ENCODE data around the gene EGFR.

The EGFR gene

GRCh38 chr7:55107946-55108345 is 89.1 kb downstream of the EGFR start:
- TF ChIP-seq, protein P1, sequence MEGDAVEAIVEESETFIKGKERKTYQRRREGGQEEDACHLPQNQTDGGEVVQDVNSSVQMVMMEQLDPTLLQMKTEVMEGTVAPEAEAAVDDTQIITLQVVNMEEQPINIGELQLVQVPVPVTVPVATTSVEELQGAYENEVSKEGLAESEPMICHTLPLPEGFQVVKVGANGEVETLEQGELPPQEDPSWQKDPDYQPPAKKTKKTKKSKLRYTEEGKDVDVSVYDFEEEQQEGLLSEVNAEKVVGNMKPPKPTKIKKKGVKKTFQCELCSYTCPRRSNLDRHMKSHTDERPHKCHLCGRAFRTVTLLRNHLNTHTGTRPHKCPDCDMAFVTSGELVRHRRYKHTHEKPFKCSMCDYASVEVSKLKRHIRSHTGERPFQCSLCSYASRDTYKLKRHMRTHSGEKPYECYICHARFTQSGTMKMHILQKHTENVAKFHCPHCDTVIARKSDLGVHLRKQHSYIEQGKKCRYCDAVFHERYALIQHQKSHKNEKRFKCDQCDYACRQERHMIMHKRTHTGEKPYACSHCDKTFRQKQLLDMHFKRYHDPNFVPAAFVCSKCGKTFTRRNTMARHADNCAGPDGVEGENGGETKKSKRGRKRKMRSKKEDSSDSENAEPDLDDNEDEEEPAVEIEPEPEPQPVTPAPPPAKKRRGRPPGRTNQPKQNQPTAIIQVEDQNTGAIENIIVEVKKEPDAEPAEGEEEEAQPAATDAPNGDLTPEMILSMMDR (conservative IDR thresholded peaks at IDR 0.05; ENCODE audit: low read depth, low read length), result no peak
- Histone ChIP-seq H3K9ac (no peak overlapping the region), H3K36me3 (ENCODE audit: insufficient read depth) (no peaks in the 10 kb centered on the region), H3K4me3 (IDR thresholded peaks at IDR 0.05; ENCODE audit: insufficient read depth, low read depth, low read length) (no peak overlapping the region), H3K27ac (no peak overlapping the region), H4K20me1 (ENCODE audit: insufficient read depth) (no peaks in the 10 kb centered on the region), H3K4me1 (ENCODE audit: low read depth, poor library complexity, severe bottlenecking) (peaks cover 76% of the 10 kb centered on the region), H2AFZ (ENCODE audit: low read depth) (no peak overlapping the region), H3K4me2 (no peak overlapping the region), H3K27me3 (ENCODE audit: insufficient read depth, low read depth) (no peaks in the 10 kb centered on the region), H3K79me2 (ENCODE audit: insufficient read depth, low read depth) (no peaks in the 10 kb centered on the region)

GRCh38 chr7:55108401-55108800 is 89.6 kb downstream of the EGFR start:
- Histone ChIP-seq H3K4me1 (ENCODE audit: low read depth, poor library complexity, severe bottlenecking) (peaks cover 80% of the 10 kb centered on the region), H3K9ac (no peak overlapping the region), H3K4me3 (IDR thresholded peaks at IDR 0.05; ENCODE audit: insufficient read depth, low read depth, low read length) (no peak overlapping the region), H3K27me3 (ENCODE audit: insufficient read depth, low read depth) (no peaks in the 10 kb centered on the region), H3K27ac (no peak overlapping the region), H3K79me2 (ENCODE audit: insufficient read depth, low read depth) (no peaks in the 10 kb centered on the region), H3K4me2 (no peak overlapping the region), H3K36me3 (ENCODE audit: insufficient read depth) (no peaks in the 10 kb centered on the region), H2AFZ (ENCODE audit: low read depth) (no peak overlapping the region), H4K20me1 (ENCODE audit: insufficient read depth) (no peaks in the 10 kb centered on the region)
- TF ChIP-seq, protein P1 (conservative IDR thresholded peaks at IDR 0.05; ENCODE audit: low read depth, low read length), result no peak

DNA sequence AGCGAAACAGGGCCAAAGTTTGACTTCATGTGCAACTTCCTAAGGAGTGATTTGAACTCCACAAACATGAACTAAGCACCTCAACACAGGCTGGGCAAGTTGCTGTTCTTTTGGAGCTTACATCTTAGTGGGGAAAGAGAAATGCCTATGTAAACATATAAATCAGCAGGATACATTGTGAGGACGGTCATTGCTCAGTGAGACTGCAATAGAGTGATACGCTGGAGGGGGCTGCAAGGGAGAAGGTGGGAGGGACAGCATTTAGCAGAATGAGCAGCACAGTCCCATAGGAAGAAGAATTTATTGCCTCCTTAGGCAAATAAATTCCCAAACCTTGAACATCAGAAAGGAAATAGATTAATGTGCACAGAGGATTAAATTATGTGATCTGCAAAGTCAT is 90.0 kb downstream of the EGFR start:
- Histone ChIP-seq H3K4me1 (ENCODE audit: low read depth, poor library complexity, severe bottlenecking) (peaks cover 84% of the 10 kb centered on the region), H4K20me1 (ENCODE audit: insufficient read depth) (no peaks in the 10 kb centered on the region), H3K36me3 (ENCODE audit: insufficient read depth) (no peaks in the 10 kb centered on the region), H3K4me3 (IDR thresholded peaks at IDR 0.05; ENCODE audit: insufficient read depth, low read depth, low read length) (no peak overlapping the region), H3K27ac (no peak overlapping the region), H2AFZ (ENCODE audit: low read depth) (no peak overlapping the region), H3K9ac (no peak overlapping the region), H3K79me2 (ENCODE audit: insufficient read depth, low read depth) (no peaks in the 10 kb centered on the region), H3K4me2 (no peak overlapping the region), H3K27me3 (ENCODE audit: insufficient read depth, low read depth) (no peaks in the 10 kb centered on the region)
- TF ChIP-seq, protein P1 (conservative IDR thresholded peaks at IDR 0.05; ENCODE audit: low read depth, low read length), result no peak

DNA sequence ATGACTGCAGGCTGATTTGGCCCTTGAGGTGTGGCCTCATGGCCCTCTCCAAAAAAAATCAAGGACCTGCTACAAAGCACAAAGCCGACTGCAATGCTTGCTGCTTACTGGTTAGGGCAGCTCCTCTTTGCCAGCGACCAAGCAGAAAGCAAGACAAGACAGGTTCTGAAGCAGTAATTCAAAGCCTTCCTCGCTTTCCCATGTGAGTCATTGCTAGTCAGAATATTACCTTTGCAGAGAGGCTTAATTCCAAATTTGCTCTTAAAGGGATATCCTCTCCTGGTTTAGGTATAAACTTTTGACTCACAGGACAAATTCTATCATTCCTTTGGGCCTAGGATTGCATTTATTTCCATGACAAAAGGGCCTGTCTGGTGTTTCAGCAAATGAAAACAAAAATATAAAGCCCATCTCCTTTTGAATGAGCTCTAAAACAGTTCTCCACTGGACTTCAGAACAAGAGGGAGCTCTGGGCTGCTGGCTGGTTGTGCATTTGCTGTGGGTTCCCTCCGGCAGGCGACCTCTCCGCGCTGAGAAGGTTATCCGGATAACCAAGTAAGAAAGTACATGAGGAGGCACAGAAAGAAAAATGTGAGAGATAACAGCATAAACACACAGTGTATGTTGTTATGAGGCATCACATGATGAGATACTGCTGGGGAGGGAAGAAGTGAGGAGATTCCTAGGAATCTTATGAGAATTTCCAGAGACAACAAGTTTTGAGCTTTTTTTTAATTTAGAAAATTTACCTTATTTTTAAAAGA is 90.8 kb downstream of the EGFR start:
- TF ChIP-seq, protein P1 (conservative IDR thresholded peaks at IDR 0.05; ENCODE audit: low read depth, low read length), result no peak
- peaks cover 81% of the 10 kb centered on the region for H3K4me1 ChIP-seq (ENCODE audit: low read depth, poor library complexity, severe bottlenecking)
- no peaks in the 10 kb centered on the region for H3K27me3 ChIP-seq (ENCODE audit: insufficient read depth, low read depth)
- no peak overlapping the region for H3K4me3 ChIP-seq (IDR thresholded peaks at IDR 0.05; ENCODE audit: insufficient read depth, low read depth, low read length)
- H3K9ac ChIP-seq, result no peak overlapping the region
- peak overlapping the region; percentile 85 for H3K4me2 ChIP-seq
- no peaks in the 10 kb centered on the region for H3K79me2 ChIP-seq (ENCODE audit: insufficient read depth, low read depth)
- no peaks in the 10 kb centered on the region for H4K20me1 ChIP-seq (ENCODE audit: insufficient read depth)
- H3K27ac ChIP-seq, result peak overlapping the region; percentile 93; the same call in 1 of the 2 replicates
- no peaks in the 10 kb centered on the region for H3K36me3 ChIP-seq (ENCODE audit: insufficient read depth)
- H2AFZ ChIP-seq (ENCODE audit: low read depth), result no peak overlapping the region

Data from KMS-11 (cell line).